ENCODE results near the gene ANLN. TPM values are rescaled to one million over a fixed set of nuclear protein-coding genes. Genes with fewer than 3 reads are reported as not detected.

ANLN gene
- polyA plus RNA-seq, 1 donor (not counting 4 experiments of a cell fraction or from before 2014, with no cell fraction given), result 65.8 TPM

- Histone ChIP-seq H3K9ac (ENCODE audit: control insufficient read depth, extremely low read depth, insufficient read depth, low read length) (no peak overlapping the region), H4K20me1 (ENCODE audit: control insufficient read depth, extremely low read depth, insufficient read depth, low read length) (no peaks in the 10 kb centered on the region), H3K9me3 (ENCODE audit: control insufficient read depth, low read depth, low read length) (no peaks in the 10 kb centered on the region), H3K36me3 (ENCODE audit: control insufficient read depth in 2 of 2, extremely low read depth in 1 of 2, insufficient read depth in 2 of 2, low read length in 2 of 2) (no peaks in the 10 kb centered on the region), H3K4me2 (ENCODE audit: control insufficient read depth, extremely low read depth, insufficient read depth, low read depth, low read length) (no peak overlapping the region), H2AFZ (ENCODE audit: control insufficient read depth, low read length) (no peak overlapping the region), H3K27ac (ENCODE audit: control insufficient read depth, insufficient read depth, low read length) (no peak overlapping the region), H3K79me2 (ENCODE audit: control insufficient read depth, insufficient read depth, low read length) (no peaks in the 10 kb centered on the region), H3K4me1 (ENCODE audit: control insufficient read depth, extremely low read depth, insufficient read depth, low read length) (no peaks in the 10 kb centered on the region), H3K4me3 (ENCODE audit: control insufficient read depth in 2 of 3, extremely low read depth in 1 of 3, insufficient read depth in 2 of 3, low read depth in 1 of 3, low read length in 3 of 3) (no peak overlapping the region), H3K27me3 (ENCODE audit: control insufficient read depth, extremely low read depth, insufficient read depth, low read length) (no peaks in the 10 kb centered on the region), H3K9me1 (ENCODE audit: control insufficient read depth, extremely low read depth, insufficient read depth, low read length) (no peaks in the 10 kb centered on the region)
- FAIRE-seq (no peak), DNase-seq (ENCODE audit: low read depth, low spot score) (no peak)
- TF ChIP-seq, protein P1, sequence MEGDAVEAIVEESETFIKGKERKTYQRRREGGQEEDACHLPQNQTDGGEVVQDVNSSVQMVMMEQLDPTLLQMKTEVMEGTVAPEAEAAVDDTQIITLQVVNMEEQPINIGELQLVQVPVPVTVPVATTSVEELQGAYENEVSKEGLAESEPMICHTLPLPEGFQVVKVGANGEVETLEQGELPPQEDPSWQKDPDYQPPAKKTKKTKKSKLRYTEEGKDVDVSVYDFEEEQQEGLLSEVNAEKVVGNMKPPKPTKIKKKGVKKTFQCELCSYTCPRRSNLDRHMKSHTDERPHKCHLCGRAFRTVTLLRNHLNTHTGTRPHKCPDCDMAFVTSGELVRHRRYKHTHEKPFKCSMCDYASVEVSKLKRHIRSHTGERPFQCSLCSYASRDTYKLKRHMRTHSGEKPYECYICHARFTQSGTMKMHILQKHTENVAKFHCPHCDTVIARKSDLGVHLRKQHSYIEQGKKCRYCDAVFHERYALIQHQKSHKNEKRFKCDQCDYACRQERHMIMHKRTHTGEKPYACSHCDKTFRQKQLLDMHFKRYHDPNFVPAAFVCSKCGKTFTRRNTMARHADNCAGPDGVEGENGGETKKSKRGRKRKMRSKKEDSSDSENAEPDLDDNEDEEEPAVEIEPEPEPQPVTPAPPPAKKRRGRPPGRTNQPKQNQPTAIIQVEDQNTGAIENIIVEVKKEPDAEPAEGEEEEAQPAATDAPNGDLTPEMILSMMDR (optimal IDR thresholded peaks at IDR 0.05 in 1 of 3, IDR thresholded peaks at IDR 0.05 in 1 of 3, conservative IDR thresholded peaks at IDR 0.05 in 1 of 3; ENCODE audit: extremely low read depth in 1 of 3, insufficient read depth in 2 of 3, low read length in 3 of 3), result no peak
- no peak for TF ChIP-seq EZH2 (IDR thresholded peaks at IDR 0.05; ENCODE audit: low read length)
- dilution Hi-C loops (cut with MboI; ENCODE audit: extremely low pct_ligation_motif_present, low sequenced_read_pairs), result loop anchor here (25.0 kb wide), 2 partner anchors 178 to 728 kb away; no protein-coding TSS in a partner anchor
Measured at GRCh38 chr7:36484265-36484664, 94.6 kb downstream of the ANLN start.

DNA sequence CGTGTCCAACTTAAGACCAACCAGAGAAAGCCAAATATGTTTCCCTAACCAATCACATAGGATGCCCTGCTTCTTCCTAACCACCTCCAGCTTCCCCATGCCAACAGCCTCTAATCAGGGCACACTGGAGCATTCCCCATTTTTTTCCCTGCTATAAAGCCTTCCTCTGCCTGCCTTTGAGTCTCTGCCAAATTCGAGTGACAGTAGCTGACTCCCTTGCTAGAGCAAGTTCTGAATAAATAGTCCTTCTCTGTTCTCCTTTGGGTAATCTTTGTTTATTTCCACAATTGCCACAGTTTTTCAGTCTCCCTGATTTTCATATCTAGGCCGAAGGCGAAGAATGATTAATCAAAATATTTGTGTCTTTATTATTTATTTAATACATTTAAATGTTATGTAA is 96.7 kb downstream of the ANLN start:
- Histone ChIP-seq H3K9me1 (ENCODE audit: control insufficient read depth, extremely low read depth, insufficient read depth, low read length) (no peaks in the 10 kb centered on the region), H3K4me3 (ENCODE audit: control insufficient read depth in 2 of 3, extremely low read depth in 1 of 3, insufficient read depth in 2 of 3, low read depth in 1 of 3, low read length in 3 of 3) (no peak overlapping the region), H3K27ac (ENCODE audit: control insufficient read depth, insufficient read depth, low read length) (no peak overlapping the region), H3K9me3 (ENCODE audit: control insufficient read depth, low read depth, low read length) (no peaks in the 10 kb centered on the region), H3K4me2 (ENCODE audit: control insufficient read depth, extremely low read depth, insufficient read depth, low read depth, low read length) (no peak overlapping the region), H3K79me2 (ENCODE audit: control insufficient read depth, insufficient read depth, low read length) (no peaks in the 10 kb centered on the region), H3K27me3 (ENCODE audit: control insufficient read depth, extremely low read depth, insufficient read depth, low read length) (no peaks in the 10 kb centered on the region), H4K20me1 (ENCODE audit: control insufficient read depth, extremely low read depth, insufficient read depth, low read length) (no peaks in the 10 kb centered on the region), H3K36me3 (ENCODE audit: control insufficient read depth in 2 of 2, extremely low read depth in 1 of 2, insufficient read depth in 2 of 2, low read length in 2 of 2) (no peaks in the 10 kb centered on the region), H2AFZ (ENCODE audit: control insufficient read depth, low read length) (no peak overlapping the region), H3K9ac (ENCODE audit: control insufficient read depth, extremely low read depth, insufficient read depth, low read length) (no peak overlapping the region), H3K4me1 (ENCODE audit: control insufficient read depth, extremely low read depth, insufficient read depth, low read length) (no peaks in the 10 kb centered on the region)
- peak; percentile 9 for FAIRE-seq
- TF ChIP-seq, protein P1 (optimal IDR thresholded peaks at IDR 0.05 in 1 of 3, IDR thresholded peaks at IDR 0.05 in 1 of 3, conservative IDR thresholded peaks at IDR 0.05 in 1 of 3; ENCODE audit: extremely low read depth in 1 of 3, insufficient read depth in 2 of 3, low read length in 3 of 3), result no peak
- no peak for TF ChIP-seq EZH2 (IDR thresholded peaks at IDR 0.05; ENCODE audit: low read length)
- DNase-seq (ENCODE audit: low read depth, low spot score), result no peak
- dilution Hi-C loops (cut with MboI; ENCODE audit: extremely low pct_ligation_motif_present, low sequenced_read_pairs), result loop anchor here (25.0 kb wide), 2 partner anchors 176 to 726 kb away; no protein-coding TSS in a partner anchor

Measured in keratinocyte (primary cell).